Calu3 (cell line): ENCODE data around the gene CIROP. TPM values are rescaled to one million over a fixed set of nuclear protein-coding genes. Genes with fewer than 3 reads are reported as not detected.

ENCODE experiments used
- BruUV-seq: library from RNA; stranded (reverse); fragments of 400-500 nt; replicated peaks from 2 replicates; lab custom pipeline; 2021; lab: Mats Ljungman, UMichigan
- CTCF ChIA-PET: fragments of 300-600 bp; sonication (Branson Sonifier 250); formaldehyde crosslinking; loops from one replicate; lab custom pipeline; 2022; ENCODE audit warnings: antibody characterized with exemption; lab: Charles Lee
- DNase-seq: peaks from one replicate; pipeline ENCODE4 v3.0.0; 2022
- H3K27ac Mint-ChIP-seq: one replicate; pipeline ENCODE4 v1.8.0; 2022; ENCODE audit warnings: mixed read lengths; ENCODE audit not compliant: unreplicated experiment
- H3K27me3 Mint-ChIP-seq: one replicate; pipeline ENCODE4 v1.8.0; 2022; ENCODE audit warnings: mixed read lengths; ENCODE audit not compliant: unreplicated experiment
- H3K36me3 Mint-ChIP-seq: one replicate; pipeline ENCODE4 v1.8.0; 2022; ENCODE audit warnings: mild to moderate bottlenecking, moderate library complexity, mixed read lengths; ENCODE audit not compliant: insufficient read depth, unreplicated experiment
- H3K4me1 Mint-ChIP-seq: one replicate; pipeline ENCODE4 v1.8.0; 2022; ENCODE audit warnings: mild to moderate bottlenecking, low read depth, mixed read lengths; ENCODE audit not compliant: unreplicated experiment
- H3K4me3 Mint-ChIP-seq: one replicate; pipeline ENCODE4 v1.8.0; 2022; ENCODE audit warnings: mild to moderate bottlenecking, low read depth, moderate library complexity, mixed read lengths; ENCODE audit not compliant: unreplicated experiment
- H3K9me3 Mint-ChIP-seq: one replicate; pipeline ENCODE4 v1.8.0; 2022; ENCODE audit warnings: low read depth, mixed read lengths; ENCODE audit not compliant: unreplicated experiment
- intact Hi-C: fragments of 100-400 bp; cut with micrococcal nuclease; formaldehyde crosslinking; loops from one replicate; pipeline ENCODE4 v1.10.0; 2022; ENCODE audit not compliant: unreplicated experiment
- total RNA-seq: library from RNA; stranded (reverse); gene quantifications from 2 replicates; pipeline ENCODE4 v1.2.3, GENCODE V29; 2022
- TF ChIP-seq, protein P1 (sequence below): fragments of 200-600 bp; IDR thresholded peaks from one replicate; pipeline ENCODE4 v1.8.0; 2022; ENCODE audit warnings: antibody characterized with exemption; ENCODE audit not compliant: unreplicated experiment

CIROP gene
- total RNA-seq, 1 experiment from 2014 or later = not detected

DNA sequence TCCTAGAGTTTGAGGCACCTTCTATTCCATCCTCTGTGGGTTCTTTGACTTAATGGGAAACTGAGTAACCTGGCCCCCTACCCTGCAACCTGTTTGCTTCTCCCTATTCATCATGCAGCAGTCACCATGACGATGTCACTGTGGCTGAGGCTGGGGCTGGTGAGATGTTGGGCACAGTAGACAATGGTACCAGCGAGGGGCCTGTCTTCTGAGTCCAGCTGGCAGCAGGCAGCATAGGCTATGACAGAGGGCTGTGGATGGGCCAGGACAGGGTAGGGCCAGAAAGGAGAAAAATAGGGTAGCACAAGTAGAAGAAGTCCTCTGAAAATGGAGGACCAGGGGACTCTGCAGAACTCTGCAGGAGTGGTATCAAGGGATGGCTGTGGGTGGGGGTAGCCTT is 2.0 kb downstream of the CIROP start:
- intact Hi-C loops = no loop called here
- TF ChIP-seq, protein P1, sequence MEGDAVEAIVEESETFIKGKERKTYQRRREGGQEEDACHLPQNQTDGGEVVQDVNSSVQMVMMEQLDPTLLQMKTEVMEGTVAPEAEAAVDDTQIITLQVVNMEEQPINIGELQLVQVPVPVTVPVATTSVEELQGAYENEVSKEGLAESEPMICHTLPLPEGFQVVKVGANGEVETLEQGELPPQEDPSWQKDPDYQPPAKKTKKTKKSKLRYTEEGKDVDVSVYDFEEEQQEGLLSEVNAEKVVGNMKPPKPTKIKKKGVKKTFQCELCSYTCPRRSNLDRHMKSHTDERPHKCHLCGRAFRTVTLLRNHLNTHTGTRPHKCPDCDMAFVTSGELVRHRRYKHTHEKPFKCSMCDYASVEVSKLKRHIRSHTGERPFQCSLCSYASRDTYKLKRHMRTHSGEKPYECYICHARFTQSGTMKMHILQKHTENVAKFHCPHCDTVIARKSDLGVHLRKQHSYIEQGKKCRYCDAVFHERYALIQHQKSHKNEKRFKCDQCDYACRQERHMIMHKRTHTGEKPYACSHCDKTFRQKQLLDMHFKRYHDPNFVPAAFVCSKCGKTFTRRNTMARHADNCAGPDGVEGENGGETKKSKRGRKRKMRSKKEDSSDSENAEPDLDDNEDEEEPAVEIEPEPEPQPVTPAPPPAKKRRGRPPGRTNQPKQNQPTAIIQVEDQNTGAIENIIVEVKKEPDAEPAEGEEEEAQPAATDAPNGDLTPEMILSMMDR = no peak
- H3K27ac Mint-ChIP-seq = no peak overlapping the region
- H3K27me3 Mint-ChIP-seq = peaks cover 35% of the 10 kb centered on the region
- H3K4me3 Mint-ChIP-seq = no peak overlapping the region
- no peaks in the 10 kb centered on the region for H3K9me3 Mint-ChIP-seq
- no TSS peak for BruUV-seq
- peaks cover 10% of the 10 kb centered on the region for H3K36me3 Mint-ChIP-seq
- H3K4me1 Mint-ChIP-seq = no peaks in the 10 kb centered on the region
- DNase-seq = no peak
- CTCF ChIA-PET = no interaction called here

DNA sequence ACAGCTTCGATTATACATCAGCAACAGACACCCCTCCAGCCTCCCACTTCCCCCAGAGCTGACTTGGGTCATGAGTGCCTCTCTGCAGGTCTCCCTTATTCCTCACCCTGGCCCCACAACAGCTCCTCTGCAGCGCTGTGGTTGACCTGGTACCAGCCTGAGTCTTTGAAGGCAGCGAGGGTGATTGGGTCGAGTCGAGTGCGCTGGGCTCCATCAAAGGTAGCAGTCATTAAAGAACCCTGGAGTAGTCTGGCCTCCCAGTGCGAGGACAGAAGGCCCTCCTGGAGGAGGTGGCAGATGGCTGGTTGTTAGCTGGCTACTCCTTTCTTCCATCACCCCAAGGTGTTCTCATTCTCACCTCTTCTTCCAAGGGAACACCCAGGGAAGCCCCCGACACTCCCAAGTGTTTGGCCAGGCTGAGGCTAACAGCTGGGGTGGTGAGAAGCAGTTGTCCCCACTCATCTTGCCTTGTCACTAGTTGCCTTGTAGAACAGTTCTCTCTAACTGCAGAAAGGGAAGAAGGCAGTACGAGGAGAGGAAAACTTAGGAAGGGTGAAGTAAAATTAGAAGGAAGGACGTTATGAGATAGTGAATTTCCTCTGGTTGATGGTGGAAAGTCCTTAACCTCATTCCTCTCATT is 2.7 kb downstream of the CIROP start:
- no TSS peak for BruUV-seq

DNA sequence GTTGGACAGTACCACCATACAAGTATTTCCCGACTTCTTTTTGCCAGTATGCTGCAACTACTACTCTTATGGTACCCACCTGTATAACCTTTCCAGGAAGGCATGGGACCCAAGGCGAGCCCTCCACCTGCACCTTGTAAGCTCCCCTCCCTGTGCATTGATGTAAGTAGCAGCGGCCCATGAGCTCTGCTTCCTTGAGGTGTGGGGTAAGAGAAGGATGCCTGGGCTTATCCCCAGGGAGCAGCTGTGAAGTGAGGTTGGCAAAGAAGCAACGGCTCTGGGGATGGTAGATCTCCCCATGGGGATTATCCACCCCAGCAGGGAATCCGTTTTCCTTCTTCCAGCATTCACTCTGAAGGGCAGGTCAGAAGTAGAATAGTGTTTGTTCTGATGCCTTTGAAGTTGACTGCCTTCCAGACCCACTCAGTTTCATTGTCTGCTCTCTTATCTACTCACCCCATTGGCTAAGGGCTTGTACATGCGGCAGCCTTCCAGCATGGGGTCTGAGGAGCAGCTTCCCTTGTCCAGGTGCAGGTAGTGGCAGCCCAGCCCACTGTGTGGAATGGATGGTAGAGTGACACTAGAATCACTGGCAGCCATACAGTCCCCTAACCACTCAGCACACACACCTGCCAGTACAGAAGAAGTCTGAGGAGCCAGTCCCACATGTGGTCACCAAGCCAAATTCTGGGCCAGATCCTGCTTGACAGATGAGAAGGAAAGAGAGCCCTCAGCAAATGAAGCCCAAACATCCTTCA is 3.4 kb downstream of the CIROP start:
- intact Hi-C loops = no loop called here
- Mint-ChIP-seq H3K27ac (no peak overlapping the region), H3K4me3 (no peak overlapping the region), H3K4me1 (peaks cover 6% of the 10 kb centered on the region), H3K27me3 (peaks cover 35% of the 10 kb centered on the region), H3K9me3 (no peaks in the 10 kb centered on the region), H3K36me3 (peaks cover 14% of the 10 kb centered on the region)
- CTCF ChIA-PET = no interaction called here
- DNase-seq = no peak
- BruUV-seq = no TSS peak
- TF ChIP-seq, protein P1 = no peak

More for the DNA sequence above, 2.7 kb downstream of the CIROP start:
- Mint-ChIP-seq H3K4me3 (no peak overlapping the region), H3K36me3 (peaks cover 14% of the 10 kb centered on the region), H3K4me1 (no peaks in the 10 kb centered on the region), H3K9me3 (no peaks in the 10 kb centered on the region), H3K27me3 (peaks cover 35% of the 10 kb centered on the region), H3K27ac (peak overlapping the region; percentile 30)
- intact Hi-C loops = no loop called here
- CTCF ChIA-PET = no interaction called here
- TF ChIP-seq, protein P1 = no peak
- DNase-seq = no peak

DNA sequence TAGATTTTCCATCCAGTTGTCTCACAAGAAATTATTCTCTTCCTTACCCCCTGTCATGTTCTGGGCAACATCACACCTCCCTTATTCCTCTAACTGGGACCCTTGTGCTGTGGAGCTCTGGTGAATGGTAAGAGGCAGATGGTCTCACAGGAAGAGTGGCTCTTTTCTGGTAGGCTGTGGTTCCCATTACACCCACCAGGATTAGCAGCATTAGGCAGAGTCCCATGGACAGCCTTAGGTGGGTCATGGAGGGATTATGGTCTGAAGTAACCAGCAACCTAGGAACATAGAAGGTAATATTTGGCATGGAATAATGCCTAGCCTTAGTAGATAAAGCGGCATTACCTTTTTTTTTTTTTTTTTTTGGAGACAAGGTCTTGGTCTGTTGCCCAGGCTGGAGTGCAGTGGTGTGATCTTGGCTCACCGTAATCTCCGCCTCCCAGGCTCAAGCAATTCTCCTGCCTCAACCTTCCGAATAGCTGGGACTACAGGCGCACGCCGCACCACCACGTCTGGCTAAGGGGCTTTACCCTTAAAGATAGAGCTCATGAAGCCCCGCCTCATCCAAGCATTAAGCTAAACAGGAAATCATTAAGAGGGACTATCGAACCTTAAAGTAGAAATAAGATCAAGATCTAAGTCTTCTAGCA is 5.5 kb downstream of the CIROP start:
- intact Hi-C loops = no loop called here
- no TSS peak for BruUV-seq
- Mint-ChIP-seq H3K27ac (no peak overlapping the region), H3K36me3 (peaks cover 14% of the 10 kb centered on the region), H3K27me3 (peaks cover 21% of the 10 kb centered on the region), H3K9me3 (no peaks in the 10 kb centered on the region), H3K4me1 (peaks cover 9% of the 10 kb centered on the region), H3K4me3 (no peak overlapping the region)
- CTCF ChIA-PET = interaction anchor here (0.8 kb wide), 1 partner anchor 21 kb away, joined by 3 read pairs; no protein-coding TSS in a partner anchor
- no peak for DNase-seq
- TF ChIP-seq, protein P1 = no peak
